Sigmoid colon (tissue), 4 donors: ENCODE measurements around the gene PTPRO.

Source experiments
- CTCF ChIP-seq, 4 experiments: fragments of 450-650 bp in 3 of 4; fragments of 200-600 bp in 1 of 4; IDR thresholded peaks; one replicate each; pipeline ENCODE4 v1.5.1; 2016 to 2019; ENCODE audit warnings: antibody characterized with exemption in 4 of 4, mild to moderate bottlenecking in 3 of 4, moderate library complexity in 2 of 4
- EP300 ChIP-seq, 4 donors: sonication (generic); formaldehyde crosslinking; IDR thresholded peaks; one replicate each; pipeline ENCODE4 v1.6.1; 2017; ENCODE audit warnings: antibody characterized with exemption in 4 of 4
- POLR2A ChIP-seq, 2 donors: fragments of 450-650 bp; IDR thresholded peaks; one replicate each; pipeline ENCODE4 v1.6.1; 2016; ENCODE audit warnings: antibody characterized with exemption in 2 of 2, mild to moderate bottlenecking in 2 of 2, moderate library complexity in 2 of 2
- POLR2AphosphoS5 ChIP-seq, 4 donors: sonication (generic); formaldehyde crosslinking; IDR thresholded peaks; one replicate each; pipeline ENCODE4 v1.6.1; 2017; ENCODE audit warnings: antibody characterized with exemption in 4 of 4

- no peak for TF ChIP-seq POLR2AphosphoS5 (IDR thresholded peaks at IDR 0.05)
- TF ChIP-seq CTCF (IDR thresholded peaks at IDR 0.05): no peak
- TF ChIP-seq EP300 (IDR thresholded peaks at IDR 0.05): no peak
- TF ChIP-seq POLR2A (IDR thresholded peaks at IDR 0.05): no peak
These were observed 18.0 kb upstream of the PTPRO start for GRCh38 chr12:15304296-15304695.
